HCT116 (cell line): Measurements from ENCODE around the gene FARP1. TPM values are rescaled to one million over a fixed set of nuclear protein-coding genes. Genes with fewer than 3 reads are reported as not detected.

ENCODE experiments used
- ATAC-seq: fragments of 200-7000 bp; cut with Tn5 transposase; 2 replicates; pipeline ENCODE4 v1.9.1; 2020; ENCODE audit warnings: mild to moderate bottlenecking, moderate library complexity
- BruUV-seq: library from RNA; stranded (reverse); fragments of 400-500 nt; replicated peaks from 2 replicates; lab custom pipeline; 2021; lab: Mats Ljungman, UMichigan
- CTCF ChIA-PET: fragments of 300-600 bp; sonication (Branson Sonifier 250); formaldehyde crosslinking; loops from one replicate; lab custom pipeline; 2021; ENCODE audit warnings: antibody characterized with exemption; lab: Charles Lee
- POLR2A ChIA-PET: fragments of 300-600, 350-600 bp; sonication (Branson Sonifier 250); formaldehyde crosslinking; loops from one replicate; lab custom pipeline; 2021; ENCODE audit warnings: antibody characterized with exemption; lab: Charles Lee
- RAD21 ChIA-PET, 2 experiments: fragments of 300-600 bp; sonication (Branson Sonifier 250); formaldehyde crosslinking; loops; one replicate each; lab custom pipeline; 2023; ENCODE audit warnings: low total read pairs in 2 of 2; ENCODE audit not compliant: uncharacterized antibody in 2 of 2, unreplicated experiment in 2 of 2, low non-redundant PET in 1 of 2; lab: Charles Lee
- DNase-seq: peaks from one replicate; pipeline ENCODE4 v3.0.0-alpha.2; 2010; ENCODE audit warnings: low read depth, low spot score
- H2AFZ ChIP-seq: fragments of 200-600 bp; shearing (Covaris generic), sonication (generic); 2 replicates; pipeline ENCODE4 v1.6.1; 2017; ENCODE audit warnings: low read depth, mixed run types, mixed read lengths, antibody characterized with exemption, low read length; ENCODE audit not compliant: poor library complexity, severe bottlenecking
- H3K27ac ChIP-seq: 2 replicates; pipeline ENCODE4 v1.5.1; 2012; ENCODE audit warnings: low read depth, low read length
- H3K27me3 ChIP-seq: fragments of 200-600 bp; sonication (generic); 2 replicates; pipeline ENCODE4 v1.6.1; 2016; ENCODE audit warnings: mixed run types, low read length, mixed read lengths; ENCODE audit not compliant: insufficient read depth
- H3K36me3 ChIP-seq, 2 experiments: fragments of 200-500 bp in 1 of 2; fragments of 200-600 bp in 1 of 2; sonication (Bioruptor generic) in 1 of 2; sonication (generic) in 1 of 2; 2 replicates each; pipeline versions ENCODE4 v1.5.1 to v1.6.1; 2014 to 2016; ENCODE audit warnings: low read length in 2 of 2, inconsistent platforms in 1 of 2, mixed read lengths in 1 of 2, mixed run types in 1 of 2; ENCODE audit not compliant: insufficient read depth in 2 of 2, control insufficient read depth in 1 of 2
- H3K4me1 ChIP-seq, 2 experiments: fragments of 200-600 bp in 1 of 2; sonication (generic) in 1 of 2; 2 replicates each; pipeline versions ENCODE4 v1.5.1 to v1.6.1; 2012 to 2017; ENCODE audit warnings: low read length in 2 of 2, inconsistent platforms in 1 of 2, mild to moderate bottlenecking in 1 of 2, mixed read lengths in 1 of 2, mixed run types in 1 of 2, moderate library complexity in 1 of 2; ENCODE audit not compliant: insufficient read depth in 2 of 2, control insufficient read depth in 1 of 2
- H3K4me2 ChIP-seq: fragments of 200-600 bp; sonication (generic); 2 replicates; pipeline ENCODE4 v1.6.1; 2017; ENCODE audit warnings: mixed run types, low read length, mixed read lengths
- H3K4me3 ChIP-seq, 2 experiments: fragments of 200-600 bp in 1 of 2; sonication (generic) in 1 of 2; replicated peaks in 1 of 2; 2 replicates each; pipeline ENCODE4 v1.5.1; 2011 to 2016; ENCODE audit warnings: low read length in 2 of 2, control low read depth in 1 of 2, low read depth in 1 of 2, mild to moderate bottlenecking in 1 of 2, mixed read lengths in 1 of 2, mixed run types in 1 of 2
- H3K79me2 ChIP-seq: fragments of 200-600 bp; sonication (generic); 2 replicates; pipeline ENCODE4 v1.6.1; 2017; ENCODE audit warnings: mild to moderate bottlenecking, mixed run types, low read length, moderate library complexity, mixed read lengths; ENCODE audit not compliant: insufficient read depth
- H3K9ac ChIP-seq: fragments of 200-600 bp; sonication (generic); 2 replicates; pipeline ENCODE4 v1.6.1; 2016; ENCODE audit warnings: low read length, mixed read lengths
- H3K9me2 ChIP-seq: fragments of 200-600 bp; sonication (generic), shearing (Covaris generic); 2 replicates; pipeline ENCODE4 v1.6.1; 2017; ENCODE audit warnings: mixed run types, mild to moderate bottlenecking, moderate library complexity; ENCODE audit not compliant: insufficient read depth
- H3K9me3 ChIP-seq, 2 experiments: fragments of 200-500 bp in 1 of 2; fragments of 200-600 bp in 1 of 2; sonication (Bioruptor generic) in 1 of 2; sonication (generic) in 1 of 2; 2 replicates each; pipeline ENCODE4 v1.6.1; 2014 to 2017; ENCODE audit warnings: low read length in 2 of 2, mixed read lengths in 2 of 2, inconsistent platforms in 1 of 2, low read depth in 1 of 2, mild to moderate bottlenecking in 1 of 2, mixed run types in 1 of 2, moderate library complexity in 1 of 2; ENCODE audit not compliant: control insufficient read depth in 1 of 2, insufficient read depth in 1 of 2
- H4K20me1 ChIP-seq: fragments of 200-600 bp; sonication (generic), shearing (Covaris generic); 2 replicates; pipeline ENCODE4 v1.6.1; 2017; ENCODE audit warnings: mixed run types, mild to moderate bottlenecking, moderate library complexity; ENCODE audit not compliant: insufficient read depth
- CEBPB ChIP-seq: IDR thresholded peaks from 2 replicates; pipeline ENCODE4 v1.6.1; 2012; ENCODE audit warnings: low read depth
- EZH2 ChIP-seq: fragments of 200-600 bp; sonication (generic); IDR thresholded peaks from 2 replicates; pipeline ENCODE4 v1.6.1; 2017; ENCODE audit warnings: antibody characterized with exemption, mixed run types
- RAD21 ChIP-seq: IDR thresholded peaks from 2 replicates; pipeline ENCODE4 v1.6.1; 2012; ENCODE audit warnings: low read depth, mild to moderate bottlenecking
- REST ChIP-seq: IDR thresholded peaks from 2 replicates; pipeline ENCODE4 v1.6.1; 2012; ENCODE audit warnings: low read depth
- SIN3A ChIP-seq: IDR thresholded peaks from 2 replicates; pipeline ENCODE4 v1.6.1; 2012; ENCODE audit warnings: low read depth
- SP1 ChIP-seq: IDR thresholded peaks from 2 replicates; pipeline ENCODE4 v1.6.1; 2012; ENCODE audit warnings: low read depth
- TCF7L2 ChIP-seq: IDR thresholded peaks from 2 replicates; pipeline ENCODE4 v1.7.0; 2011; ENCODE audit warnings: borderline replicate concordance, inconsistent platforms; ENCODE audit not compliant: insufficient read depth, insufficient read length; ENCODE audit errors: extremely low read depth
- ZFX ChIP-seq: fragments of 450-650 bp; IDR thresholded peaks from 2 replicates; pipeline ENCODE4 v1.6.1; 2017
- intact Hi-C: fragments of 100-400 bp; cut with micrococcal nuclease; formaldehyde crosslinking; loops from 2 replicates; pipeline ENCODE4 v1.10.0; 2022
- total RNA-seq: library from RNA; stranded (reverse); gene quantifications from one replicate; pipeline ENCODE4 v1.2.1, GENCODE V29; 2021; ENCODE audit not compliant: unreplicated experiment

FARP1 gene
- total RNA-seq, 1 experiment from 2014 or later = 30.5 TPM

DNA sequence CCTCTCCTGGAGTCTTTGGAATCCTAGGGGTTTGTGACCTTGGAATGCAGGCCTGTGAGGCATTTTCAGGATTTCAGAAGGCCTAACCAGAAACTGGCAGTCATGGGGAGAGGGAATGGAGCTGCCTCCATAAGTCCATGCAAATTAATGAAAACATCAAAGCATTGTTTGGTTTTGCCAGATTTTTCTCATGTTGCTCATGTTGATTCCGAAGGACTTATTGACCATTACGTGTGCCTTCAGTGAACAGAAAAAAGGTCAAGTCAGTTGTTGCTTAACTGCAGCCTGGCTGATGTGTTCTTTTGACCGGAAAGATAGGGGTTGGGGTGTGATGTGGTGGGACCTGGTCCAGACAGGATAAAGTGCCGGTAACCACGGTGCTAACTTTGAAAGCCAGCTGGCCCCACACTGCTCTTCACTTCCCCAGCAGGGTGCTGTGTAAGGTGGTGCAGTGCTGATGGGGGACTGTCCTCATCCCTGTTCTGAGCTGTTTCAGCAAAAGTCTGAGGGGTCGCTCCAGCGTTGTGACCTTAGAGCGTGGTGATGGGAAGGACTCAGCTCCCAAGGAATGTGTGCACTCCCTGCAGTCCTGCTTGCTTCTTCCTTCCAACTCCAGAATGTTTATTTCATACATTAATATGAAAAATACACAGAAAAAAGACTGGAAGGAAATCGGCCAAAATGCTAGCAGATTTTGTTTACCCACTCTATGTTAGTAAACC lies 30.7 kb downstream of the FARP1 start:
- ChIA-PET CTCF (no interaction called here), RAD21 (no interaction called here), POLR2A (no interaction called here)
- Histone ChIP-seq H3K9me3 (no peaks in the 10 kb centered on the region), H3K79me2 (peaks cover 3% of the 10 kb centered on the region; the same call in 1 of the 2 replicates), H4K20me1 (no peaks in the 10 kb centered on the region), H2AFZ (no peak overlapping the region), H3K4me3 (no peak overlapping the region), H3K4me2 (peak overlapping the region; percentile 64), H3K9ac (peak overlapping the region; percentile 26; the same call in 1 of the 2 replicates), H3K4me1 (peaks cover 32 to 33% of the 10 kb centered on the region in 2 experiments), H3K27ac (no peak overlapping the region), H3K36me3 (no peaks in the 10 kb centered on the region), H3K27me3 (no peaks in the 10 kb centered on the region), H3K9me2 (no peaks in the 10 kb centered on the region)
- BruUV-seq = no TSS peak
- DNase-seq (peak; percentile 29), ATAC-seq (peak; percentile 78)
- TF ChIP-seq CEBPB (0 out of 2 replicates have a peak, but pooled peaks have one; percentile 27), REST (no peak), SP1 (no peak), TCF7L2 (peak; percentile 36), ZFX (no peak), RAD21 (no peak), EZH2 (no peak), SIN3A (no peak)
- intact Hi-C loops = no loop called here
